IPS-18a (cell line): ENCODE measurements around the gene DSG1.
"Not testable (repeated sequence)": the region's sequence is repeated elsewhere in the genome, so short reads cannot be mapped to it uniquely, and the experiment has no call there.

Experiments used
- H3K27ac ChIP-seq: one replicate; pipeline ENCODE4 v1.5.1; 2013; ENCODE audit warnings: low read length
- H3K27me3 ChIP-seq: one replicate; pipeline ENCODE4 v1.6.1; 2013; ENCODE audit warnings: mild to moderate bottlenecking, low read length; ENCODE audit not compliant: control insufficient read depth, insufficient read depth
- H3K36me3 ChIP-seq: one replicate; pipeline ENCODE4 v1.6.1; 2013; ENCODE audit warnings: low read depth, low read length; ENCODE audit not compliant: control insufficient read depth
- H3K4me1 ChIP-seq: one replicate; pipeline ENCODE4 v1.6.1; 2013; ENCODE audit warnings: low read depth, low read length; ENCODE audit not compliant: control insufficient read depth
- H3K4me3 ChIP-seq: one replicate; pipeline ENCODE4 v1.5.1; 2013; ENCODE audit warnings: low read length
- H3K9ac ChIP-seq: one replicate; pipeline ENCODE4 v1.6.1; 2013; ENCODE audit warnings: mild to moderate bottlenecking, low read length, moderate library complexity
- H3K9me3 ChIP-seq: one replicate; pipeline ENCODE4 v1.6.1; 2013; ENCODE audit warnings: low read depth, low read length; ENCODE audit not compliant: control insufficient read depth

The DSG1 gene

GRCh38 chr18:31353336-31353735 lies 35.4 kb downstream of the DSG1 start:
- H3K4me3 ChIP-seq = not testable (repeated sequence)

GRCh38 chr18:31354990-31355389 lies 37.0 kb downstream of the DSG1 start:
- H3K9me3 ChIP-seq = peaks cover 3% of the 10 kb centered on the region
- H3K4me1 ChIP-seq = no peaks in the 10 kb centered on the region
- no peak overlapping the region for H3K27ac ChIP-seq
- no peaks in the 10 kb centered on the region for H3K36me3 ChIP-seq
- H3K4me3 ChIP-seq = no peak overlapping the region
- no peak overlapping the region for H3K9ac ChIP-seq
- no peaks in the 10 kb centered on the region for H3K27me3 ChIP-seq

More at GRCh38 chr18:31353336-31353735, 35.4 kb downstream of the DSG1 start:
- not testable (repeated sequence) for H3K27me3 ChIP-seq, H3K9ac ChIP-seq, H3K9me3 ChIP-seq, H3K4me1 ChIP-seq, H3K27ac ChIP-seq, H3K36me3 ChIP-seq

GRCh38 chr18:31356025-31356424 lies 38.1 kb downstream of the DSG1 start:
- Histone ChIP-seq H3K36me3 (no peaks in the 10 kb centered on the region), H3K4me3 (no peak overlapping the region), H3K27ac (no peak overlapping the region), H3K27me3 (no peaks in the 10 kb centered on the region), H3K4me1 (no peaks in the 10 kb centered on the region), H3K9ac (no peak overlapping the region), H3K9me3 (peaks cover 3% of the 10 kb centered on the region)

GRCh38 chr18:31364190-31364589 lies 46.2 kb downstream of the DSG1 start:
- no peaks in the 10 kb centered on the region for H3K36me3 ChIP-seq
- no peaks in the 10 kb centered on the region for H3K9me3 ChIP-seq
- no peaks in the 10 kb centered on the region for H3K4me1 ChIP-seq
- H3K27ac ChIP-seq = no peak overlapping the region
- H3K9ac ChIP-seq = no peak overlapping the region
- no peaks in the 10 kb centered on the region for H3K27me3 ChIP-seq
- no peak overlapping the region for H3K4me3 ChIP-seq

- no peaks in the 10 kb centered on the region for H3K27me3 ChIP-seq
- H3K4me3 ChIP-seq = no peak overlapping the region
- no peak overlapping the region for H3K9ac ChIP-seq
- no peaks in the 10 kb centered on the region for H3K36me3 ChIP-seq
- H3K9me3 ChIP-seq = no peaks in the 10 kb centered on the region
- H3K4me1 ChIP-seq = no peaks in the 10 kb centered on the region
- no peak overlapping the region for H3K27ac ChIP-seq
These were observed 51.5 kb downstream of the DSG1 start for GRCh38 chr18:31369478-31369877.

- Histone ChIP-seq H3K4me3 (no peak overlapping the region), H3K27ac (no peak overlapping the region), H3K9ac (no peak overlapping the region), H3K4me1 (no peaks in the 10 kb centered on the region), H3K27me3 (no peaks in the 10 kb centered on the region), H3K9me3 (no peaks in the 10 kb centered on the region), H3K36me3 (no peaks in the 10 kb centered on the region)
These were observed 54.0 kb downstream of the DSG1 start for GRCh38 chr18:31371989-31372388.

GRCh38 chr18:31373641-31374040 lies 55.7 kb downstream of the DSG1 start:
- Histone ChIP-seq H3K4me3 (no peak overlapping the region), H3K27me3 (no peaks in the 10 kb centered on the region), H3K36me3 (no peaks in the 10 kb centered on the region), H3K9ac (no peak overlapping the region), H3K9me3 (no peaks in the 10 kb centered on the region), H3K27ac (no peak overlapping the region), H3K4me1 (no peaks in the 10 kb centered on the region)

GRCh38 chr18:31376477-31376876 lies 58.5 kb downstream of the DSG1 start, which contains the start of gene DSG4:
Gene DSG4 (plus strand): TSS chr18:31376777. CDS start chr18:31376912, 135 bp downstream.
- Histone ChIP-seq H3K27me3 (no peaks in the 10 kb centered on the region), H3K9me3 (no peaks in the 10 kb centered on the region), H3K9ac (no peak within 1 kb of the TSS), H3K36me3 (no peaks in the 10 kb centered on the region), H3K27ac (no peak within 1 kb of the TSS), H3K4me3 (no peak within 1 kb of the TSS), H3K4me1 (peaks cover 5% of the 10 kb centered on the region)

- Histone ChIP-seq H3K9ac (no peak overlapping the region), H3K36me3 (no peaks in the 10 kb centered on the region), H3K9me3 (no peaks in the 10 kb centered on the region), H3K4me1 (peaks cover 5% of the 10 kb centered on the region), H3K27me3 (no peaks in the 10 kb centered on the region), H3K27ac (no peak overlapping the region), H3K4me3 (no peak overlapping the region)
These were observed 63.0 kb downstream of the DSG1 start for GRCh38 chr18:31380912-31381311.

- no peak overlapping the region for H3K27ac ChIP-seq
- no peak overlapping the region for H3K9ac ChIP-seq
- no peaks in the 10 kb centered on the region for H3K27me3 ChIP-seq
- no peaks in the 10 kb centered on the region for H3K9me3 ChIP-seq
- peaks cover 5% of the 10 kb centered on the region for H3K4me1 ChIP-seq
- no peak overlapping the region for H3K4me3 ChIP-seq
- no peaks in the 10 kb centered on the region for H3K36me3 ChIP-seq
These were observed 64.1 kb downstream of the DSG1 start for GRCh38 chr18:31382107-31382506.

GRCh38 chr18:31386741-31387140 lies 68.8 kb downstream of the DSG1 start:
- Histone ChIP-seq H3K9ac (no peak overlapping the region), H3K36me3 (no peaks in the 10 kb centered on the region), H3K4me1 (peaks cover 6% of the 10 kb centered on the region), H3K27me3 (no peaks in the 10 kb centered on the region), H3K4me3 (no peak overlapping the region), H3K9me3 (no peaks in the 10 kb centered on the region), H3K27ac (no peak overlapping the region)

GRCh38 chr18:31393286-31393685 lies 75.3 kb downstream of the DSG1 start:
- Histone ChIP-seq H3K27ac (no peak overlapping the region), H3K27me3 (no peaks in the 10 kb centered on the region), H3K36me3 (no peaks in the 10 kb centered on the region), H3K4me1 (peaks cover 1% of the 10 kb centered on the region), H3K9ac (no peak overlapping the region), H3K4me3 (no peak overlapping the region), H3K9me3 (no peaks in the 10 kb centered on the region)
